H9 (cell line): ENCODE results near the gene KCNMB2. TPM values are rescaled to one million over a fixed set of nuclear protein-coding genes. Genes with fewer than 3 reads are reported as not detected.

Experiments used
- DNase-seq: peaks from one replicate; pipeline ENCODE4 v3.0.0-alpha.2; 2017
- H2AFZ ChIP-seq: one replicate; pipeline ENCODE4 v1.6.1; 2013; ENCODE audit warnings: mild to moderate bottlenecking, low read length, control low read depth, moderate library complexity
- H2AK5ac ChIP-seq: 2 replicates; pipeline ENCODE4 v1.6.1; 2013; ENCODE audit warnings: low read length, control low read depth, mixed read lengths; ENCODE audit not compliant: insufficient read length
- H2BK120ac ChIP-seq: one replicate; pipeline ENCODE4 v1.6.1; 2013; ENCODE audit warnings: low read depth, mild to moderate bottlenecking, low read length, control low read depth, inconsistent platforms; ENCODE audit not compliant: poor library complexity, severe bottlenecking
- H2BK12ac ChIP-seq: 2 replicates; pipeline ENCODE4 v1.6.1; 2013; ENCODE audit warnings: low read length, control low read depth, mixed read lengths, low read depth; ENCODE audit not compliant: insufficient read length
- H2BK15ac ChIP-seq: 2 replicates; pipeline ENCODE4 v1.6.1; 2013; ENCODE audit warnings: low read depth, low read length, control low read depth
- H2BK20ac ChIP-seq: one replicate; pipeline ENCODE4 v1.6.1; 2013; ENCODE audit warnings: low read depth, mild to moderate bottlenecking, low read length, control low read depth, inconsistent platforms; ENCODE audit not compliant: poor library complexity, severe bottlenecking
- H2BK5ac ChIP-seq: 2 replicates; pipeline ENCODE4 v1.6.1; 2013; ENCODE audit warnings: low read length, control low read depth, mixed read lengths; ENCODE audit not compliant: insufficient read length
- H3K14ac ChIP-seq: 2 replicates; pipeline ENCODE4 v1.6.1; 2013; ENCODE audit warnings: low read length, control low read depth; ENCODE audit not compliant: insufficient read depth
- H3K18ac ChIP-seq: 2 replicates; pipeline ENCODE4 v1.6.1; 2013; ENCODE audit warnings: low read depth, mild to moderate bottlenecking, mixed read lengths, low read length, control low read depth; ENCODE audit not compliant: insufficient read length
- H3K23ac ChIP-seq: 2 replicates; pipeline ENCODE4 v1.6.1; 2013; ENCODE audit warnings: low read length, control low read depth, mixed read lengths, low read depth; ENCODE audit not compliant: insufficient read length
- H3K23me2 ChIP-seq: 2 replicates; pipeline ENCODE4 v1.6.1; 2013; ENCODE audit warnings: low read depth, mild to moderate bottlenecking, mixed read lengths, low read length, control low read depth; ENCODE audit not compliant: insufficient read length, poor library complexity, severe bottlenecking
- H3K27ac ChIP-seq: 2 replicates; pipeline ENCODE4 v1.5.1; 2013; ENCODE audit warnings: low read length, control low read depth, mixed read lengths, low read depth; ENCODE audit not compliant: insufficient read length
- H3K27me3 ChIP-seq: 2 replicates; pipeline ENCODE4 v1.6.1; 2013; ENCODE audit warnings: low read length, control low read depth, inconsistent platforms; ENCODE audit not compliant: insufficient read depth
- H3K4ac ChIP-seq: 2 replicates; pipeline ENCODE4 v1.6.1; 2013; ENCODE audit warnings: low read depth, mild to moderate bottlenecking, control low read depth, inconsistent platforms, low read length, moderate library complexity
- H3K4me1 ChIP-seq: 2 replicates; pipeline ENCODE4 v1.6.1; 2013; ENCODE audit warnings: low read length, control low read depth, inconsistent platforms; ENCODE audit not compliant: insufficient read depth
- H3K4me2 ChIP-seq: 2 replicates; pipeline ENCODE4 v1.6.1; 2013; ENCODE audit warnings: low read length, control low read depth, mixed read lengths; ENCODE audit not compliant: insufficient read length, insufficient read depth
- H3K56ac ChIP-seq: 2 replicates; pipeline ENCODE4 v1.6.1; 2013; ENCODE audit warnings: low read depth, mild to moderate bottlenecking, mixed read lengths, low read length, control low read depth; ENCODE audit not compliant: insufficient read length
- H3K79me1 ChIP-seq: 2 replicates; pipeline ENCODE4 v1.6.1; 2013; ENCODE audit warnings: low read depth, mild to moderate bottlenecking, moderate library complexity, low read length, control low read depth, inconsistent platforms; ENCODE audit not compliant: insufficient read depth, poor library complexity, severe bottlenecking
- H3K79me2 ChIP-seq: 2 replicates; pipeline ENCODE4 v1.6.1; 2013; ENCODE audit warnings: low read length, control low read depth, inconsistent platforms; ENCODE audit not compliant: insufficient read depth
- H3K9ac ChIP-seq: 2 replicates; pipeline ENCODE4 v1.6.1; 2013; ENCODE audit warnings: low read length, control low read depth, mixed read lengths; ENCODE audit not compliant: insufficient read length; ENCODE audit errors: extremely low read depth
- H3K9me3 ChIP-seq: one replicate; pipeline ENCODE4 v1.6.1; 2013; ENCODE audit warnings: low read depth, low read length, inconsistent platforms; ENCODE audit not compliant: control insufficient read depth
- H3T11ph ChIP-seq: one replicate; pipeline ENCODE4 v1.6.1; 2013; ENCODE audit warnings: mild to moderate bottlenecking, low read length, control low read depth, inconsistent platforms
- H4K20me1 ChIP-seq: one replicate; pipeline ENCODE4 v1.6.1; 2013; ENCODE audit not compliant: control insufficient read depth, insufficient read length, insufficient read depth
- H4K5ac ChIP-seq: 2 replicates; pipeline ENCODE4 v1.6.1; 2013; ENCODE audit warnings: low read depth, mild to moderate bottlenecking, mixed read lengths, low read length, control low read depth; ENCODE audit not compliant: insufficient read length
- H4K8ac ChIP-seq: replicated peaks from 2 replicates; pipeline ENCODE4 v1.6.1; 2013; ENCODE audit warnings: low read length, control low read depth, mixed read lengths, low read depth; ENCODE audit not compliant: insufficient read length
- H4K91ac ChIP-seq: 2 replicates; pipeline ENCODE4 v1.6.1; 2013; ENCODE audit warnings: low read depth, mild to moderate bottlenecking, moderate library complexity, mixed read lengths, low read length, control low read depth; ENCODE audit not compliant: insufficient read length
- H3K27ac Mint-ChIP-seq, 3 experiments: 2 replicates in 2 of 3; 3 replicates in 1 of 3; pipeline ENCODE4 v1.8.0; 2020 to 2021; ENCODE audit warnings: mixed read lengths in 3 of 3, mild to moderate bottlenecking in 1 of 3, moderate library complexity in 1 of 3
- H3K27me3 Mint-ChIP-seq: 2 replicates; pipeline ENCODE4 v1.8.0; 2021; ENCODE audit warnings: low read depth, mild to moderate bottlenecking, moderate library complexity, mixed read lengths
- H3K36me3 Mint-ChIP-seq, 3 experiments: 2 replicates in 2 of 3; 3 replicates in 1 of 3; pipeline ENCODE4 v1.8.0; 2020 to 2021; ENCODE audit warnings: low read depth in 3 of 3, mixed read lengths in 3 of 3; ENCODE audit not compliant: insufficient read depth in 1 of 3
- H3K4me1 Mint-ChIP-seq, 2 experiments: 2 replicates each; pipeline ENCODE4 v1.8.0; 2020; ENCODE audit warnings: mixed read lengths in 2 of 2
- H3K4me3 Mint-ChIP-seq, 2 experiments: 2 replicates in 1 of 2; 3 replicates in 1 of 2; pipeline ENCODE4 v1.8.0; 2020 to 2021; ENCODE audit warnings: mild to moderate bottlenecking in 2 of 2, mixed read lengths in 2 of 2, moderate library complexity in 1 of 2
- H3K9me3 Mint-ChIP-seq, 2 experiments: 2 replicates in 1 of 2; 3 replicates in 1 of 2; pipeline ENCODE4 v1.8.0; 2020; ENCODE audit warnings: mild to moderate bottlenecking in 2 of 2, mixed read lengths in 2 of 2, moderate library complexity in 1 of 2
- WGBS: extraction: QIAGEN DNeasy Blood & Tissue Kit; methylation state at CpG from one replicate; pipeline ENCODE4 v1.1.7; 2013; ENCODE audit warnings: missing lambda C conversion rate, low lambda C conversion rate, mixed read lengths; ENCODE audit not compliant: insufficient read length; ENCODE audit errors: extremely low coverage; 5-methylcytosine and 5-hydroxymethylcytosine counted together
- total RNA-seq: library from RNA; stranded (reverse); gene quantifications from 2 replicates; pipeline ENCODE4 v1.2.1, GENCODE V29; 2021
- TF ChIP-seq, protein P1 (sequence below): fragments of 200-600 bp; sonication (generic); conservative IDR thresholded peaks from 3 replicates; pipeline ENCODE4 v1.8.0; 2021; ENCODE audit warnings: antibody characterized with exemption, mild to moderate bottlenecking

KCNMB2 gene
- total RNA-seq, 1 experiment from 2014 or later = not detected

DNA sequence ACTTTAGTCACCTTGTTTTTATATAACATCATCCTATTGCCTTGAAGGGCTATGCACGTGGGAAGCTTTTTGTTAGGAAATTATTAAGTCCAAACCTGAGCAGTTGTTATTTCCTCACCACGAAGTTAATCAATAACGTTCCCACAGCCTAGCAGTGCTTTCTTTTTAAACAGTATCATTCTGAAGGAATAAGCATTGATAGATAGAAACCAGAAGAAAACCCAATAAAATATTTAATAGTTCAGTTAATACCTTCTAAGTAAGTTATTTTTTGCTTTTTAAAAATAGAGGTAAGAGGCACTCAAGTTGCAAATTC lies 149.3 kb downstream of the KCNMB2 start:
- H3K36me3 Mint-ChIP-seq = no peaks in the 10 kb centered on the region; a peak in 1 of 7 replicates
- Histone ChIP-seq H2BK5ac (no peak overlapping the region), H4K5ac (no peak overlapping the region), H2BK20ac (no peak overlapping the region), H4K91ac (no peak overlapping the region), H3K27ac (no peak overlapping the region), H3K23me2 (no peaks in the 10 kb centered on the region), H2BK120ac (no peak overlapping the region), H3K9ac (no peak overlapping the region), H4K8ac (no peak overlapping the region), H3K18ac (no peak overlapping the region), H3K14ac (no peak overlapping the region), H4K20me1 (no peaks in the 10 kb centered on the region), H3K79me2 (no peaks in the 10 kb centered on the region), H3K56ac (no peak overlapping the region), H3K4ac (no peak overlapping the region), H3K4me2 (no peak overlapping the region), H3K27me3 (no peaks in the 10 kb centered on the region), H3K4me1 (no peaks in the 10 kb centered on the region), H2AFZ (no peak overlapping the region), H2AK5ac (no peak overlapping the region), H3K9me3 (no peaks in the 10 kb centered on the region), H3K23ac (no peak overlapping the region), H3K79me1 (no peaks in the 10 kb centered on the region), H2BK12ac (no peak overlapping the region), H2BK15ac (no peak overlapping the region), H3T11ph (no peak overlapping the region)
- H3K27me3 Mint-ChIP-seq = no peaks in the 10 kb centered on the region
- peaks cover 2 to 5% of the 10 kb centered on the region in 2 experiments; a peak in 3 of 5 replicates for H3K9me3 Mint-ChIP-seq
- TF ChIP-seq, protein P1, sequence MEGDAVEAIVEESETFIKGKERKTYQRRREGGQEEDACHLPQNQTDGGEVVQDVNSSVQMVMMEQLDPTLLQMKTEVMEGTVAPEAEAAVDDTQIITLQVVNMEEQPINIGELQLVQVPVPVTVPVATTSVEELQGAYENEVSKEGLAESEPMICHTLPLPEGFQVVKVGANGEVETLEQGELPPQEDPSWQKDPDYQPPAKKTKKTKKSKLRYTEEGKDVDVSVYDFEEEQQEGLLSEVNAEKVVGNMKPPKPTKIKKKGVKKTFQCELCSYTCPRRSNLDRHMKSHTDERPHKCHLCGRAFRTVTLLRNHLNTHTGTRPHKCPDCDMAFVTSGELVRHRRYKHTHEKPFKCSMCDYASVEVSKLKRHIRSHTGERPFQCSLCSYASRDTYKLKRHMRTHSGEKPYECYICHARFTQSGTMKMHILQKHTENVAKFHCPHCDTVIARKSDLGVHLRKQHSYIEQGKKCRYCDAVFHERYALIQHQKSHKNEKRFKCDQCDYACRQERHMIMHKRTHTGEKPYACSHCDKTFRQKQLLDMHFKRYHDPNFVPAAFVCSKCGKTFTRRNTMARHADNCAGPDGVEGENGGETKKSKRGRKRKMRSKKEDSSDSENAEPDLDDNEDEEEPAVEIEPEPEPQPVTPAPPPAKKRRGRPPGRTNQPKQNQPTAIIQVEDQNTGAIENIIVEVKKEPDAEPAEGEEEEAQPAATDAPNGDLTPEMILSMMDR = no peak
- no peak for DNase-seq
- WGBS = no CpG with 5 or more reads among the region's 3 CpGs
- H3K4me3 Mint-ChIP-seq = no peak overlapping the region
- no peak overlapping the region for H3K27ac Mint-ChIP-seq
- H3K4me1 Mint-ChIP-seq = 0 out of 4 replicates have a peak, but pooled peaks cover 0 to 2% of the 10 kb centered on the region in 2 experiments
